ENCODE measurements around the gene PRDX1.

- TF ChIP-seq POLR2A (IDR thresholded peaks at IDR 0.05) (no peak), CTCF (IDR thresholded peaks at IDR 0.05) (no peak)
These were observed 35.8 kb upstream of the PRDX1 start for GRCh38 chr1:45557422-45557944.
